Adrenal gland (tissue), 12 donors: ENCODE results near the gene CPXM1. TPM values are rescaled to one million over a fixed set of nuclear protein-coding genes. Genes with fewer than 3 reads are reported as not detected.
A peak's percentile ranks its signal among the peaks of the same experiment; 100 is the strongest.
"Not testable (repeated sequence)": the region's sequence is repeated elsewhere in the genome, so short reads cannot be mapped to it uniquely, and the experiment has no call there.

Experiments
- DNase-seq, 7 donors: peaks; one replicate each; pipeline ENCODE4 v3.0.0-alpha.2; 2019 to 2020
- H3K27ac ChIP-seq, 5 donors: fragments of 200-600 bp; sonication (generic) in 4 of 5; 1 replicate in 3 of 5; 2 replicates in 2 of 5; pipeline versions ENCODE4 v1.5.1 to v1.8.0; 2016 to 2020; ENCODE audit warnings: mild to moderate bottlenecking in 1 of 5
- H3K27me3 ChIP-seq: fragments of 200-600 bp; 2 replicates; pipeline ENCODE4 v1.8.0; 2021
- H3K36me3 ChIP-seq, 2 donors: fragments of 200-600 bp; replicated peaks in 1 of 2; 1 replicate in 1 of 2; 2 replicates in 1 of 2; pipeline versions ENCODE4 v1.5.1 to v1.8.0; 2018 to 2022
- H3K4me1 ChIP-seq, 2 donors: fragments of 200-600 bp; replicated peaks in 1 of 2; 1 replicate in 1 of 2; 2 replicates in 1 of 2; pipeline versions ENCODE4 v1.5.1 to v1.8.0; 2018 to 2021
- H3K4me3 ChIP-seq, 4 donors: fragments of 200-600 bp; sonication (generic) in 3 of 4; one replicate each; pipeline ENCODE4 v1.5.1; 2016 to 2018
- H3K9me3 ChIP-seq, 3 donors: fragments of 200-600 bp; sonication (generic) in 1 of 3; replicated peaks in 1 of 3; 1 replicate in 2 of 3; 2 replicates in 1 of 3; pipeline versions ENCODE4 v1.5.1 to v1.8.0; 2016 to 2021
- POLR2A ChIP-seq, 2 donors: fragments of 450-650 bp; IDR thresholded peaks; one replicate each; pipeline ENCODE4 v1.6.1; 2017; ENCODE audit warnings: antibody characterized with exemption in 2 of 2, mild to moderate bottlenecking in 2 of 2, moderate library complexity in 1 of 2
- WGBS, 4 donors: extraction: QIAGEN DNeasy Blood & Tissue Kit in 2 of 4; methylation state at CpG; one replicate each; pipeline versions ENCODE4 v1.1.5 to v1.1.7; 2013 to 2017; 5-methylcytosine and 5-hydroxymethylcytosine counted together
- intact Hi-C, 2 donors: fragments of 100-400 bp; cut with DNase I; formaldehyde crosslinking; loops; one replicate each; pipeline versions ENCODE4 v1.14.1 to v1.15.0; 2022 to 2023
- polyA plus RNA-seq, 3 donors: library from polyadenylated mRNA; stranded (reverse); fragments of 200-250 nt in 2 of 3; fragments of 350-450 nt in 1 of 3; fragmentation: Illumina TruSeq in 1 of 3; extraction: RNeasy Lipid Tissue Mini Kit (QIAGEN cat#74804) in 1 of 3; gene quantifications; one replicate each; pipeline ENCODE4 v1.2.3, GENCODE V29; 2013 to 2014
- total RNA-seq, 9 donors: library from RNA; depleted of rRNA in 4 of 9; stranded (reverse); fragments of >200 nt in 4 of 9; fragments of 120-200 nt in 1 of 9; fragmentation: NEBNext Ultra II Directional in 1 of 9; extraction: Animal tissue kit (Norgen Biotek cat#: 25700) in 1 of 9; gene quantifications; one replicate each; pipeline versions ENCODE4 v1.1.0 to v1.2.4, GENCODE V29; 2013 to 2023
- TF ChIP-seq, protein P1 (sequence below), 6 experiments: fragments of 450-650 bp in 4 of 6; fragments of 200-600 bp in 2 of 6; sonication (generic) in 1 of 6; IDR thresholded peaks; 1 replicate in 5 of 6; 2 replicates in 1 of 6; pipeline versions ENCODE4 v1.5.1 to v1.8.0; 2016 to 2021; ENCODE audit warnings: antibody characterized with exemption in 6 of 6, mild to moderate bottlenecking in 2 of 6, moderate library complexity in 1 of 6
- donor health status: healthy with polysubstance abuse.
- donor health status: Bipolar disorder and iron deficiency.
- donor health status: DM: yes; HTN: yes; CAD: no.
- donor health status: DM: no; HTN: no; CAD: no.
- donor health status: DM: no; HTN: no; CAD: no.
- donor health status: DM: yes; HTN: yes; CAD: no.

Gene CPXM1
- total and polyA plus RNA-seq, 12 donors, result 2.5 to 21.8 (median 11.2) TPM

GRCh38 chr20:2835331-2835796, 34.9 kb upstream of the CPXM1 start:
- WGBS, 4 donors, result 80 to 97% (median 93%) methylated on average over 1 to 6 of the region's 6 CpGs
- intact Hi-C loops, result no loop called here

GRCh38 chr20:2834401-2835110, 34.1 kb upstream of the CPXM1 start:
- H3K36me3 ChIP-seq, result no peaks in the 10 kb centered on the region
- TF ChIP-seq POLR2A (IDR thresholded peaks at IDR 0.05), result no peak
- TF ChIP-seq, protein P1, sequence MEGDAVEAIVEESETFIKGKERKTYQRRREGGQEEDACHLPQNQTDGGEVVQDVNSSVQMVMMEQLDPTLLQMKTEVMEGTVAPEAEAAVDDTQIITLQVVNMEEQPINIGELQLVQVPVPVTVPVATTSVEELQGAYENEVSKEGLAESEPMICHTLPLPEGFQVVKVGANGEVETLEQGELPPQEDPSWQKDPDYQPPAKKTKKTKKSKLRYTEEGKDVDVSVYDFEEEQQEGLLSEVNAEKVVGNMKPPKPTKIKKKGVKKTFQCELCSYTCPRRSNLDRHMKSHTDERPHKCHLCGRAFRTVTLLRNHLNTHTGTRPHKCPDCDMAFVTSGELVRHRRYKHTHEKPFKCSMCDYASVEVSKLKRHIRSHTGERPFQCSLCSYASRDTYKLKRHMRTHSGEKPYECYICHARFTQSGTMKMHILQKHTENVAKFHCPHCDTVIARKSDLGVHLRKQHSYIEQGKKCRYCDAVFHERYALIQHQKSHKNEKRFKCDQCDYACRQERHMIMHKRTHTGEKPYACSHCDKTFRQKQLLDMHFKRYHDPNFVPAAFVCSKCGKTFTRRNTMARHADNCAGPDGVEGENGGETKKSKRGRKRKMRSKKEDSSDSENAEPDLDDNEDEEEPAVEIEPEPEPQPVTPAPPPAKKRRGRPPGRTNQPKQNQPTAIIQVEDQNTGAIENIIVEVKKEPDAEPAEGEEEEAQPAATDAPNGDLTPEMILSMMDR (IDR thresholded peaks at IDR 0.05), result no peak
- WGBS, 4 donors, result 87 to 95% (median 90%) methylated on average over 14 of the region's 14 CpGs
- H3K4me3 ChIP-seq, result no peak overlapping the region
- no peaks in the 10 kb centered on the region for H3K9me3 ChIP-seq
- peak in 1 of 7 donors; percentile 14 for DNase-seq
- H3K4me1 ChIP-seq, result peaks cover 0 to under 1% of the 10 kb centered on the region in 2 donors
- no peak overlapping the region for H3K27ac ChIP-seq
- intact Hi-C loops, result no loop called here
- no peaks in the 10 kb centered on the region for H3K27me3 ChIP-seq

More at GRCh38 chr20:2835331-2835796, 34.9 kb upstream of the CPXM1 start:
- no peak overlapping the region for H3K4me3 ChIP-seq
- no peaks in the 10 kb centered on the region for H3K27me3 ChIP-seq
- peaks cover 5 to 6% of the 10 kb centered on the region in 2 donors for H3K4me1 ChIP-seq
- no peaks in the 10 kb centered on the region for H3K36me3 ChIP-seq
- TF ChIP-seq, protein P1 (IDR thresholded peaks at IDR 0.05), result no peak
- TF ChIP-seq POLR2A (IDR thresholded peaks at IDR 0.05), result no peak
- no peaks in the 10 kb centered on the region for H3K9me3 ChIP-seq
- no peak overlapping the region for H3K27ac ChIP-seq
- DNase-seq, result no peak

DNA sequence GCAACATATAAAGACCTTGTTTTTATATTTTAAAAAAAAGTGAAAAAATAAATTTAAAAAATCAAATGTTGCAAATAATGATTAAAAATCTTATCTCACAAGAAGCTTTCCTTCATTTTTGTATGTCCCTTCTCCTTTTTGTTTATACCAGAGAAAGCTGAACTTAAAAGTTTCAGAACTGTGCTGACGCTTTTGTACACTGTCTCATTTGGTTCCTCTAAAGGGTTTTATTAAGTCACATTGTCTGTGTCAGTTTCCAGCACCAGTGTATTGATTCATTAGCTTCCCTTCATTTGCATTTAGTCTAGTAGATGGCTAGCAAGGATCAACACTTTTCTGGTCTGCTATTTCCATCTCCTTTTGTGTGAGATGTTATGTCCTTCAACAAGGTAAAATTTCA, 33.3 kb upstream of the CPXM1 start:
- Histone ChIP-seq H3K4me1 (no peaks in the 10 kb centered on the region), H3K27me3 (peaks cover 2% of the 10 kb centered on the region), H3K36me3 (no peaks in the 10 kb centered on the region), H3K27ac (no peak overlapping the region), H3K4me3 (no peak overlapping the region), H3K9me3 (no peaks in the 10 kb centered on the region)
- intact Hi-C loops, result no loop called here
- TF ChIP-seq POLR2A (IDR thresholded peaks at IDR 0.05), result no peak
- no peak for DNase-seq
- 69 to 81% (median 74%) methylated on average over 1 of the region's 1 CpG for WGBS, 4 donors

DNA sequence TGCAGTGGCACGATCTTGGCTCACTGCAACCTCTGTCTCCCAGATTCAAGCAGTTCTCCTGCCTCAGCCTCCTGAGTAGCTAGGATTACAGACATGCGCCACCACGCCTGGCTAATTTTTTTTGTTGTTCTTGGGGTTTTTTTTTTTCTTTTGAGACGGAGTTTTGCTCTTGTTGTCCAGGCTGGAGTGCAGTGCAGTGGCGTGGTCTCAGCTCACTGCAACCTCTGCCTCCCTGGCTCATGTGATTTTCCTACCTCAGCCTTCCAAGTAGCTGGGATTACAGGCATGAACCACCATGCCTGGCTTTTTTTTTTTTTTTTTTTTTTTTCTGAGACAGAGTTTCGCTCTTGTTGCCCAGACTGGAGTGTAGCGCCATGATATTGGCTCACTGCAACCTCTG, 30.8 kb upstream of the CPXM1 start:
- H3K4me3 ChIP-seq, H3K27me3 ChIP-seq, H3K36me3 ChIP-seq, H3K9me3 ChIP-seq, H3K4me1 ChIP-seq, intact Hi-C loops, H3K27ac ChIP-seq: not testable (repeated sequence)
- 62 to 85% (median 77%) methylated on average over 7 of the region's 7 CpGs for WGBS, 4 donors
- DNase-seq, result peak in 1 of 7 donors; percentile 30

DNA sequence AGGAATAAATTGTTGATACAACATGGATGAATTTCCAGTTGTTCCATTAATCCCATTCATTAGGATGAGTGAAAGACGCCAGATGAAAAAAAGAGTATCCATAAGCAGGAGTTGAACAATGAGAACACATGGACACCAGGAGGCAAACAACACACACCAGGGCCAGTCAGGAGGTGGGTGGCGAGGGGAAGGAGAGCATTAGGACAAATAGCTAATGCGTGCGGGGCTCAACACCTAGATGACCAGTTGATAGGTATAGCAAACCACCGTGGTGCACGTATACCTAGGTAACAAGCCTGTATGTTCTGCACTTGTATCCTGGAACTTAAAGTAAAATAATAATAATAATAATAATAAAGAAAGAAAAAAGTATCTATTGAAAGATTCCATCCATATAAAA, 28.9 kb upstream of the CPXM1 start:
- Histone ChIP-seq H3K27ac (no peak overlapping the region), H3K4me1 (no peaks in the 10 kb centered on the region), H3K9me3 (no peaks in the 10 kb centered on the region), H3K4me3 (no peak overlapping the region), H3K27me3 (peaks cover 6% of the 10 kb centered on the region), H3K36me3 (no peaks in the 10 kb centered on the region)
- 65 to 77% (median 72%) methylated on average over 6 of the region's 6 CpGs for WGBS, 4 donors
- intact Hi-C loops, result no loop called here
- TF ChIP-seq POLR2A (IDR thresholded peaks at IDR 0.05), result no peak
- TF ChIP-seq, protein P1 (IDR thresholded peaks at IDR 0.05), result no peak
- peak in 2 of 7 donors; percentile 7 to 18 for DNase-seq
